HepG2 (cell line): Measurements from ENCODE around the gene NAT14. TPM values are rescaled to one million over a fixed set of nuclear protein-coding genes. Genes with fewer than 3 reads are reported as not detected.
A peak's percentile ranks its signal among the peaks of the same experiment; 100 is the strongest.

Experiments used
- ATF3 ChIP-seq: sonication (generic); formaldehyde crosslinking; IDR thresholded peaks from 2 replicates; pipeline ENCODE4 v1.4.0; 2020; ENCODE audit warnings: missing genetic modification reagents
- CCAR2 ChIP-seq: fragments of 200-400 bp; formaldehyde crosslinking; optimal IDR thresholded peaks from 2 replicates; pipeline ENCODE3; 2018; ENCODE audit warnings: low read depth, mild to moderate bottlenecking, low read length, moderate library complexity
- GPN1 ChIP-seq: sonication (generic); formaldehyde crosslinking; IDR thresholded peaks from 2 replicates; pipeline ENCODE4 v1.5.1; 2020; ENCODE audit warnings: missing genetic modification reagents, borderline replicate concordance
- ISX ChIP-seq: sonication (generic); formaldehyde crosslinking; conservative IDR thresholded peaks from 2 replicates; pipeline ENCODE4 v1.5.0; 2020; ENCODE audit warnings: missing genetic modification reagents
- NCOA1 ChIP-seq: sonication (generic); formaldehyde crosslinking; IDR thresholded peaks from 2 replicates; pipeline ENCODE4 v1.9.0; 2021; ENCODE audit warnings: missing genetic modification reagents
- NR0B2 ChIP-seq: sonication (generic); formaldehyde crosslinking; IDR thresholded peaks from 2 replicates; pipeline ENCODE4 v1.4.0; 2020; ENCODE audit warnings: mild to moderate bottlenecking, missing genetic modification reagents
- PLSCR1 ChIP-seq: sonication (generic); formaldehyde crosslinking; IDR thresholded peaks from 2 replicates; pipeline ENCODE4 v1.5.0; 2020; ENCODE audit warnings: missing genetic modification reagents, mild to moderate bottlenecking, borderline replicate concordance
- SMAD3 ChIP-seq: sonication (generic); formaldehyde crosslinking; IDR thresholded peaks from 2 replicates; pipeline ENCODE4 v1.4.0; 2020; ENCODE audit warnings: missing genetic modification reagents
- TAF1 ChIP-seq: sonication (generic); formaldehyde crosslinking; IDR thresholded peaks from 2 replicates; pipeline ENCODE4 v1.4.0; 2020; ENCODE audit warnings: missing genetic modification reagents
- TOPORS ChIP-seq: sonication (generic); formaldehyde crosslinking; IDR thresholded peaks from 2 replicates; pipeline ENCODE4 v1.8.0; 2023; ENCODE audit warnings: mild to moderate bottlenecking, missing genetic modification reagents
- WIZ ChIP-seq: sonication (generic); formaldehyde crosslinking; IDR thresholded peaks from 2 replicates; pipeline ENCODE4 v1.5.1; 2020; ENCODE audit warnings: mild to moderate bottlenecking, missing genetic modification reagents
- XBP1 ChIP-seq: sonication (generic); formaldehyde crosslinking; IDR thresholded peaks from 2 replicates; pipeline ENCODE4 v1.5.0; 2020; ENCODE audit warnings: missing genetic modification reagents
- ZBTB7A ChIP-seq: sonication (generic); formaldehyde crosslinking; IDR thresholded peaks from 2 replicates; pipeline ENCODE4 v1.8.0; 2022; ENCODE audit warnings: mild to moderate bottlenecking, missing genetic modification reagents
- ZNF512 ChIP-seq: sonication (generic); formaldehyde crosslinking; IDR thresholded peaks from 2 replicates; pipeline ENCODE4 v1.4.0; 2020; ENCODE audit warnings: mild to moderate bottlenecking, missing genetic modification reagents
- ZNF614 ChIP-seq: IDR thresholded peaks from 2 replicates; pipeline ENCODE4 v1.6.1; 2018; ENCODE audit warnings: missing biosample characterization, missing genetic modification reagents, inconsistent platforms, borderline replicate concordance
- ZNF710 ChIP-seq: sonication (generic); formaldehyde crosslinking; IDR thresholded peaks from 2 replicates; pipeline ENCODE4 v1.5.0; 2020; ENCODE audit warnings: mild to moderate bottlenecking, missing genetic modification reagents, borderline replicate concordance
- polyA plus RNA-seq, 8 experiments: library from polyadenylated mRNA; depleted of rRNA in 3 of 8; stranded (reverse) in 7 of 8; unstranded in 1 of 8; fragments of >200 nt; fragmentation: Illumina TruSeq in 4 of 8; extraction: Trizol in 4 of 8; gene quantifications; 2 replicates each; pipeline versions ENCODE4 v1.2.1 to v1.2.3, GENCODE V29; 2011 to 2016; ENCODE audit warnings: low read depth in 4 of 8, missing spikeins in 1 of 8, mixed read lengths in 1 of 8; ENCODE audit not compliant: insufficient read depth in 1 of 8
- total RNA-seq, 5 experiments: library from RNA; depleted of rRNA; stranded (reverse); fragments of >200 nt; fragmentation: Illumina TruSeq; extraction: Trizol; gene quantifications; 2 replicates each; pipeline ENCODE4 v1.2.3, GENCODE V29; 2016; ENCODE audit warnings: low read depth in 1 of 5
- TF ChIP-seq, protein P1 (sequence below): sonication (generic); formaldehyde crosslinking; IDR thresholded peaks from 2 replicates; pipeline ENCODE4 v1.5.0; 2020; ENCODE audit warnings: mild to moderate bottlenecking, low read depth, missing genetic modification reagents, borderline replicate concordance
- TF ChIP-seq, protein P2 (sequence below): sonication (generic); formaldehyde crosslinking; IDR thresholded peaks from 2 replicates; pipeline ENCODE4 v1.8.0; 2022; ENCODE audit warnings: mild to moderate bottlenecking, missing genetic modification reagents, borderline replicate concordance
- TF ChIP-seq, protein P3 (sequence below): sonication (generic); formaldehyde crosslinking; conservative IDR thresholded peaks from 2 replicates; pipeline ENCODE4 v1.4.0; 2020; ENCODE audit warnings: missing genetic modification reagents

The NAT14 gene
- total and polyA plus RNA-seq, 2 of the 13 experiments (the other 11 are each of a cell fraction or from before 2014, with no cell fraction given), result 20.7 to 22.3 TPM

DNA sequence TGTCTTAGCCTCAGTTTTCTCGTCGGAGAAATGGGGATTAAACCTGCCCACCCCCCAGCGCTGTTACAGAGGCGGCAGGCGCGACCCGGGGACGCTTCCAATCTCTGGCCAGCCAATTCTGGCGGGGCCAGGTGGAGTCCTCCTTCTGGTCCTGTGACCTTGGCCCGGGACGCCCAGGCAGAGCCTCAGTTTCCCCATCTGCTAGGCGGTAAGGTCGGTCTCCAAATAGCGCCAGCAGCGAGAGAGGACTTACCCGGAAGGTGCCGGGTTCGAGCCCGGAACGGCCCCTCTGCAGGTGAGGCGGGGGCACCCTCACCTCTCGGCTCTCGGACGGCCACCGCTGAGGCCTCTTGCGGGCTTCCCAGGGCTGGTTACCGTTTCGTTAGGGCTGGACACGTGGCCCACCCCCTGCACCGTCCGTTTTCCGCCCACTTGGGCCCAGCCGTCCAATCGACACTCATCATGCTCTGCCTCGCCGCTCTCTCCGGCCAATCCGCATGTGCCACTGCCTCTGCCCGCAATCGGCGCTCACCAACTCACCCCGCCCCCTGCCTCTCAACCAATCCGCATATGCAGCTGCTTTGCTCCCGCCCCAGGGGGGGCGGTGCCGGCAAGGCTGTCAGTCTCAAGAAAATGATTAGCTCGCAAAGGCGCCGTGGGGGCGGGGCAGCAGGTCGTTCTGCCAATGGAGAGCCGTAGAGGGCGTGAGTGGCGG, 23.6 kb upstream of the NAT14 start, which contains the start of gene ISOC2 (continued):
- TF ChIP-seq WIZ (CRISPR knock-in tag) (no peak), ISX (CRISPR knock-in tag) (no peak), ZNF614 (CRISPR knock-in tag) (0 out of 2 replicates have a peak, but pooled peaks have one; percentile 3), ZNF512 (no peak), PLSCR1 (no peak), CCAR2 (no peak), GPN1 (CRISPR knock-in tag) (no peak), SMAD3 (peak; percentile 55; the same call in 1 of the 2 replicates), ATF3 (peak; percentile 20; the same call in 1 of the 2 replicates), ZNF710 (CRISPR knock-in tag) (no peak), NCOA1 (CRISPR knock-in tag) (no peak), ZBTB7A (CRISPR knock-in tag) (no peak), TOPORS (CRISPR knock-in tag) (peak; percentile 77; the same call in 1 of the 2 replicates), XBP1 (CRISPR knock-in tag) (no peak), NR0B2 (peak; percentile 83), TAF1 (CRISPR knock-in tag) (peak; percentile 76; the same call in 1 of the 2 replicates)
- TF ChIP-seq, protein P1, sequence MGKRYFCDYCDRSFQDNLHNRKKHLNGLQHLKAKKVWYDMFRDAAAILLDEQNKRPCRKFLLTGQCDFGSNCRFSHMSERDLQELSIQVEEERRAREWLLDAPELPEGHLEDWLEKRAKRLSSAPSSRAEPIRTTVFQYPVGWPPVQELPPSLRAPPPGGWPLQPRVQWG (CRISPR knock-in tag), result no peak
- TF ChIP-seq, protein P2, sequence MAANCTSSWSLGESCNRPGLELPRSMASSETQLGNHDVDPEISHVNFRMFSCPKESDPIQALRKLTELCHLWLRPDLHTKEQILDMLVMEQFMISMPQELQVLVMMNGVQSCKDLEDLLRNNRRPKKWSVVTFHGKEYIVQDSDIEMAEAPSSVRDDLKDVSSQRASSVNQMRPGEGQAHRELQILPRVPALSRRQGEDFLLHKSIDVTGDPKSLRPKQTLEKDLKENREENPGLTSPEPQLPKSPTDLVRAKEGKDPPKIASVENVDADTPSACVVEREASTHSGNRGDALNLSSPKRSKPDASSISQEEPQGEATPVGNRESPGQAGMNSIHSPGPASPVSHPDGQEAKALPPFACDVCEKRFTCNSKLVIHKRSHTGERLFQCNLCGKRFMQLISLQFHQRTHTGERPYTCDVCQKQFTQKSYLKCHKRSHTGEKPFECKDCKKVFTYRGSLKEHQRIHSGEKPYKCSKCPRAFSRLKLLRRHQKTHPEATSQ, result no peak
- TF ChIP-seq, protein P3, sequence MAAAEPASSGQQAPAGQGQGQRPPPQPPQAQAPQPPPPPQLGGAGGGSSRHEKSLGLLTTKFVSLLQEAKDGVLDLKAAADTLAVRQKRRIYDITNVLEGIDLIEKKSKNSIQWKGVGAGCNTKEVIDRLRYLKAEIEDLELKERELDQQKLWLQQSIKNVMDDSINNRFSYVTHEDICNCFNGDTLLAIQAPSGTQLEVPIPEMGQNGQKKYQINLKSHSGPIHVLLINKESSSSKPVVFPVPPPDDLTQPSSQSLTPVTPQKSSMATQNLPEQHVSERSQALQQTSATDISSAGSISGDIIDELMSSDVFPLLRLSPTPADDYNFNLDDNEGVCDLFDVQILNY, result 0 out of 2 replicates have a peak, but pooled peaks have one; percentile 58
